HepG2 (cell line): ENCODE measurements around the gene PRDX3. TPM values are rescaled to one million over a fixed set of nuclear protein-coding genes. Genes with fewer than 3 reads are reported as not detected.

Experiments
- E2F2 ChIP-seq: sonication (generic); formaldehyde crosslinking; IDR thresholded peaks from 2 replicates; pipeline ENCODE4 v1.4.0; 2020; ENCODE audit warnings: missing genetic modification reagents, borderline replicate concordance
- GPN1 ChIP-seq: sonication (generic); formaldehyde crosslinking; IDR thresholded peaks from 2 replicates; pipeline ENCODE4 v1.5.1; 2020; ENCODE audit warnings: missing genetic modification reagents, borderline replicate concordance
- HNRNPLL ChIP-seq: fragments of 200-400 bp; formaldehyde crosslinking; IDR thresholded peaks from 2 replicates; pipeline ENCODE4 v1.6.1; 2017; ENCODE audit warnings: mild to moderate bottlenecking, low read depth, low read length; ENCODE audit not compliant: poor library complexity, severe bottlenecking
- MXI1 ChIP-seq: IDR thresholded peaks from 3 replicates; pipeline ENCODE4 v1.6.1; 2012; ENCODE audit warnings: low read depth, low read length, inconsistent platforms, borderline replicate concordance
- PAXIP1 ChIP-seq: sonication (generic); formaldehyde crosslinking; conservative IDR thresholded peaks from 2 replicates; pipeline ENCODE4 v1.4.0; 2020; ENCODE audit warnings: mild to moderate bottlenecking, missing genetic modification reagents, moderate library complexity
- PRMT3 ChIP-seq: sonication (generic); formaldehyde crosslinking; IDR thresholded peaks from 2 replicates; pipeline ENCODE4 v1.8.1; 2022; ENCODE audit warnings: low read depth, mild to moderate bottlenecking, moderate library complexity, missing genetic modification reagents, borderline replicate concordance
- RFX5 ChIP-seq: IDR thresholded peaks from 2 replicates; pipeline ENCODE4 v1.6.1; 2011; ENCODE audit warnings: low read depth, low read length, improper control_type of control experiment
- THAP11 ChIP-seq: IDR thresholded peaks from 2 replicates; pipeline ENCODE4 v1.6.1; 2016; ENCODE audit warnings: missing biosample characterization, missing genetic modification reagents
- ZBTB33 ChIP-seq: sonication (generic); formaldehyde crosslinking; IDR thresholded peaks from 2 replicates; pipeline ENCODE4 v1.4.0; 2020; ENCODE audit warnings: missing genetic modification reagents
- ZFP1 ChIP-seq: IDR thresholded peaks from 2 replicates; pipeline ENCODE4 v1.6.1; 2016
- ZNF207 ChIP-seq: fragments of 450-650 bp; IDR thresholded peaks from 2 replicates; pipeline ENCODE4 v1.6.1; 2016; ENCODE audit warnings: antibody characterized with exemption, borderline replicate concordance
- ZNF317 ChIP-seq: sonication (generic); formaldehyde crosslinking; IDR thresholded peaks from 2 replicates; pipeline ENCODE4 v1.5.0; 2020; ENCODE audit warnings: mild to moderate bottlenecking, missing genetic modification reagents
- ZNF460 ChIP-seq: sonication (generic); formaldehyde crosslinking; IDR thresholded peaks from 2 replicates; pipeline ENCODE4 v1.5.1; 2020; ENCODE audit warnings: missing genetic modification reagents, mild to moderate bottlenecking, borderline replicate concordance
- ZNF512B ChIP-seq: sonication (generic); formaldehyde crosslinking; IDR thresholded peaks from 2 replicates; pipeline ENCODE4 v1.5.1; 2020; ENCODE audit warnings: missing genetic modification reagents, mild to moderate bottlenecking, borderline replicate concordance
- ZNF816 ChIP-seq: sonication (generic); formaldehyde crosslinking; IDR thresholded peaks from 2 replicates; pipeline ENCODE4 v1.8.0; 2022; ENCODE audit warnings: missing genetic modification reagents, mild to moderate bottlenecking, borderline replicate concordance
- ZSCAN5A ChIP-seq: sonication (generic); formaldehyde crosslinking; IDR thresholded peaks from 2 replicates; pipeline ENCODE4 v1.8.0; 2022; ENCODE audit warnings: mild to moderate bottlenecking, missing genetic modification reagents, borderline replicate concordance
- polyA plus RNA-seq, 8 experiments: library from polyadenylated mRNA; depleted of rRNA in 3 of 8; stranded (reverse) in 7 of 8; unstranded in 1 of 8; fragments of >200 nt; fragmentation: Illumina TruSeq in 4 of 8; extraction: Trizol in 4 of 8; gene quantifications; 2 replicates each; pipeline versions ENCODE4 v1.2.1 to v1.2.3, GENCODE V29; 2011 to 2016; ENCODE audit warnings: low read depth in 4 of 8, missing spikeins in 1 of 8, mixed read lengths in 1 of 8; ENCODE audit not compliant: insufficient read depth in 1 of 8
- total RNA-seq, 5 experiments: library from RNA; depleted of rRNA; stranded (reverse); fragments of >200 nt; fragmentation: Illumina TruSeq; extraction: Trizol; gene quantifications; 2 replicates each; pipeline ENCODE4 v1.2.3, GENCODE V29; 2016; ENCODE audit warnings: low read depth in 1 of 5

PRDX3 gene
- total and polyA plus RNA-seq, 2 of the 13 experiments (the other 11 are each of a cell fraction or from before 2014, with no cell fraction given): 407 to 565 TPM

- TF ChIP-seq PAXIP1: peak; percentile 55
- TF ChIP-seq RFX5: no peak
- TF ChIP-seq THAP11: peak; percentile 79
- TF ChIP-seq ZNF460 (CRISPR knock-in tag): no peak
- TF ChIP-seq ZSCAN5A (CRISPR knock-in tag): no peak
- no peak for TF ChIP-seq E2F2
- TF ChIP-seq MXI1: no peak
- no peak for TF ChIP-seq ZNF816 (CRISPR knock-in tag)
- no peak for TF ChIP-seq HNRNPLL
- TF ChIP-seq ZNF317 (CRISPR knock-in tag): 0 out of 2 replicates have a peak, but pooled peaks have one; percentile 45
- no peak for TF ChIP-seq ZNF512B
- TF ChIP-seq PRMT3: 0 out of 2 replicates have a peak, but pooled peaks have one; percentile 46
- 0 out of 2 replicates have a peak, but pooled peaks have one; percentile 9 for TF ChIP-seq ZBTB33 (CRISPR knock-in tag)
- TF ChIP-seq ZFP1 (CRISPR knock-in tag): peak; percentile 66; the same call in 1 of the 2 replicates
- TF ChIP-seq GPN1 (CRISPR knock-in tag): no peak
- TF ChIP-seq ZNF207: no peak
Measured at GRCh38 chr10:119205894-119206602, 27.4 kb upstream of the PRDX3 start (continued).
